HepG2 (cell line): ENCODE data around the gene HDAC5. TPM values are rescaled to one million over a fixed set of nuclear protein-coding genes. Genes with fewer than 3 reads are reported as not detected.

Experiments used
- DNMT1 ChIP-seq: sonication (generic); formaldehyde crosslinking; IDR thresholded peaks from 2 replicates; pipeline ENCODE4 v1.5.1; 2020; ENCODE audit warnings: mild to moderate bottlenecking, missing genetic modification reagents
- GABPB1 ChIP-seq: IDR thresholded peaks from 2 replicates; pipeline ENCODE4 v1.6.1; 2016; ENCODE audit warnings: mild to moderate bottlenecking, missing genetic modification reagents, moderate library complexity, missing compliant biosample characterization
- GATAD1 ChIP-seq: IDR thresholded peaks from 2 replicates; pipeline ENCODE4 v1.6.1; 2016; ENCODE audit warnings: missing genetic modification reagents, missing compliant biosample characterization
- HDAC1 ChIP-seq: sonication (generic); formaldehyde crosslinking; IDR thresholded peaks from 2 replicates; pipeline ENCODE4 v1.5.1; 2020; ENCODE audit warnings: mild to moderate bottlenecking, missing genetic modification reagents
- MEIS1 ChIP-seq: sonication (generic); formaldehyde crosslinking; IDR thresholded peaks from 2 replicates; pipeline ENCODE4 v1.9.0; 2021; ENCODE audit warnings: mild to moderate bottlenecking, missing genetic modification reagents, moderate library complexity, borderline replicate concordance
- MIER3 ChIP-seq: IDR thresholded peaks from 2 replicates; pipeline ENCODE4 v1.6.1; 2016; ENCODE audit warnings: missing compliant biosample characterization, borderline replicate concordance
- NRL ChIP-seq: sonication (generic); formaldehyde crosslinking; IDR thresholded peaks from 2 replicates; pipeline ENCODE4 v1.5.0; 2020; ENCODE audit warnings: missing genetic modification reagents, mild to moderate bottlenecking, moderate library complexity, borderline replicate concordance
- ONECUT2 ChIP-seq: sonication (generic); formaldehyde crosslinking; IDR thresholded peaks from 2 replicates; pipeline ENCODE4 v1.4.0; 2020; ENCODE audit warnings: missing genetic modification reagents
- PITX1 ChIP-seq: sonication (generic); formaldehyde crosslinking; IDR thresholded peaks from 2 replicates; pipeline ENCODE4 v1.5.1; 2020; ENCODE audit warnings: mild to moderate bottlenecking, missing genetic modification reagents
- POGK ChIP-seq: sonication (generic); formaldehyde crosslinking; conservative IDR thresholded peaks from 2 replicates; pipeline ENCODE4 v1.8.0; 2022; ENCODE audit warnings: mild to moderate bottlenecking, moderate library complexity, missing genetic modification reagents
- RBM39 ChIP-seq: fragments of 200-400 bp; formaldehyde crosslinking; IDR thresholded peaks from one replicate; pipeline ENCODE4 v1.6.1; 2018; ENCODE audit warnings: antibody characterized with exemption, mild to moderate bottlenecking, low read depth, low read length; ENCODE audit not compliant: poor library complexity, severe bottlenecking
- RXRA ChIP-seq: sonication (generic); formaldehyde crosslinking; IDR thresholded peaks from 2 replicates; pipeline ENCODE4 v1.5.1; 2020; ENCODE audit warnings: missing genetic modification reagents
- SOX5 ChIP-seq: IDR thresholded peaks from 2 replicates; pipeline ENCODE4 v1.6.1; 2016; ENCODE audit warnings: borderline replicate concordance
- ZEB1 ChIP-seq: IDR thresholded peaks from 2 replicates; pipeline ENCODE4 v1.6.1; 2012; ENCODE audit warnings: mild to moderate bottlenecking, low read depth, inconsistent platforms; ENCODE audit not compliant: insufficient replicate concordance
- ZNF225 ChIP-seq: sonication (generic); formaldehyde crosslinking; IDR thresholded peaks from 2 replicates; pipeline ENCODE4 v1.4.0; 2020; ENCODE audit warnings: mild to moderate bottlenecking, missing genetic modification reagents
- ZNF263 ChIP-seq: sonication (generic); formaldehyde crosslinking; IDR thresholded peaks from 2 replicates; pipeline ENCODE4 v1.4.0; 2020; ENCODE audit warnings: missing genetic modification reagents
- polyA plus RNA-seq, 8 experiments: library from polyadenylated mRNA; depleted of rRNA in 3 of 8; stranded (reverse) in 7 of 8; unstranded in 1 of 8; fragments of >200 nt; fragmentation: Illumina TruSeq in 4 of 8; extraction: Trizol in 4 of 8; gene quantifications; 2 replicates each; pipeline versions ENCODE4 v1.2.1 to v1.2.3, GENCODE V29; 2011 to 2016; ENCODE audit warnings: low read depth in 4 of 8, missing spikeins in 1 of 8, mixed read lengths in 1 of 8; ENCODE audit not compliant: insufficient read depth in 1 of 8
- total RNA-seq, 5 experiments: library from RNA; depleted of rRNA; stranded (reverse); fragments of >200 nt; fragmentation: Illumina TruSeq; extraction: Trizol; gene quantifications; 2 replicates each; pipeline ENCODE4 v1.2.3, GENCODE V29; 2016; ENCODE audit warnings: low read depth in 1 of 5
- TF ChIP-seq, protein P1 (sequence below): sonication (generic); formaldehyde crosslinking; IDR thresholded peaks from 2 replicates; pipeline ENCODE4 v1.4.0; 2020; ENCODE audit warnings: missing genetic modification reagents
- TF ChIP-seq, protein P2 (sequence below), 2 experiments: sonication (generic) in 1 of 2; formaldehyde crosslinking in 1 of 2; IDR thresholded peaks; 2 replicates each; pipeline versions ENCODE4 v1.4.0 to v1.6.1; 2018 to 2020; ENCODE audit warnings: missing genetic modification reagents in 2 of 2, borderline replicate concordance in 1 of 2, low read depth in 1 of 2, mild to moderate bottlenecking in 1 of 2, missing biosample characterization in 1 of 2
- TF ChIP-seq, protein P3 (sequence below): IDR thresholded peaks from 2 replicates; pipeline ENCODE4 v1.6.1; 2016; ENCODE audit warnings: missing compliant biosample characterization, missing genetic modification reagents, borderline replicate concordance

Gene HDAC5
- total and polyA plus RNA-seq, 2 of the 13 experiments (the other 11 are each of a cell fraction or from before 2014, with no cell fraction given), result 46.4 to 85.4 TPM

- peak; percentile 83; the same call in 1 of the 2 replicates for TF ChIP-seq NRL (CRISPR knock-in tag)
- TF ChIP-seq GATAD1 (CRISPR knock-in tag), result no peak
- TF ChIP-seq RBM39, result peak; percentile 33
- TF ChIP-seq HDAC1 (CRISPR knock-in tag), result peak; percentile 65
- TF ChIP-seq MEIS1 (CRISPR knock-in tag), result peak; percentile 84; the same call in 1 of the 2 replicates
- TF ChIP-seq ONECUT2, result peak; percentile 48; the same call in 1 of the 2 replicates
- peak; percentile 69; the same call in 1 of the 2 replicates for TF ChIP-seq RXRA
- no peak for TF ChIP-seq ZEB1
- TF ChIP-seq, protein P1, sequence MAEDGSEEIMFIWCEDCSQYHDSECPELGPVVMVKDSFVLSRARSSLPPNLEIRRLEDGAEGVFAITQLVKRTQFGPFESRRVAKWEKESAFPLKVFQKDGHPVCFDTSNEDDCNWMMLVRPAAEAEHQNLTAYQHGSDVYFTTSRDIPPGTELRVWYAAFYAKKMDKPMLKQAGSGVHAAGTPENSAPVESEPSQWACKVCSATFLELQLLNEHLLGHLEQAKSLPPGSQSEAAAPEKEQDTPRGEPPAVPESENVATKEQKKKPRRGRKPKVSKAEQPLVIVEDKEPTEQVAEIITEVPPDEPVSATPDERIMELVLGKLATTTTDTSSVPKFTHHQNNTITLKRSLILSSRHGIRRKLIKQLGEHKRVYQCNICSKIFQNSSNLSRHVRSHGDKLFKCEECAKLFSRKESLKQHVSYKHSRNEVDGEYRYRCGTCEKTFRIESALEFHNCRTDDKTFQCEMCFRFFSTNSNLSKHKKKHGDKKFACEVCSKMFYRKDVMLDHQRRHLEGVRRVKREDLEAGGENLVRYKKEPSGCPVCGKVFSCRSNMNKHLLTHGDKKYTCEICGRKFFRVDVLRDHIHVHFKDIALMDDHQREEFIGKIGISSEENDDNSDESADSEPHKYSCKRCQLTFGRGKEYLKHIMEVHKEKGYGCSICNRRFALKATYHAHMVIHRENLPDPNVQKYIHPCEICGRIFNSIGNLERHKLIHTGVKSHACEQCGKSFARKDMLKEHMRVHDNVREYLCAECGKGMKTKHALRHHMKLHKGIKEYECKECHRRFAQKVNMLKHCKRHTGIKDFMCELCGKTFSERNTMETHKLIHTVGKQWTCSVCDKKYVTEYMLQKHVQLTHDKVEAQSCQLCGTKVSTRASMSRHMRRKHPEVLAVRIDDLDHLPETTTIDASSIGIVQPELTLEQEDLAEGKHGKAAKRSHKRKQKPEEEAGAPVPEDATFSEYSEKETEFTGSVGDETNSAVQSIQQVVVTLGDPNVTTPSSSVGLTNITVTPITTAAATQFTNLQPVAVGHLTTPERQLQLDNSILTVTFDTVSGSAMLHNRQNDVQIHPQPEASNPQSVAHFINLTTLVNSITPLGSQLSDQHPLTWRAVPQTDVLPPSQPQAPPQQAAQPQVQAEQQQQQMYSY, result peak; percentile 80
- 0 out of 2 replicates have a peak, but pooled peaks have one; percentile 21 for TF ChIP-seq ZNF225 (CRISPR knock-in tag)
- TF ChIP-seq, protein P2, sequence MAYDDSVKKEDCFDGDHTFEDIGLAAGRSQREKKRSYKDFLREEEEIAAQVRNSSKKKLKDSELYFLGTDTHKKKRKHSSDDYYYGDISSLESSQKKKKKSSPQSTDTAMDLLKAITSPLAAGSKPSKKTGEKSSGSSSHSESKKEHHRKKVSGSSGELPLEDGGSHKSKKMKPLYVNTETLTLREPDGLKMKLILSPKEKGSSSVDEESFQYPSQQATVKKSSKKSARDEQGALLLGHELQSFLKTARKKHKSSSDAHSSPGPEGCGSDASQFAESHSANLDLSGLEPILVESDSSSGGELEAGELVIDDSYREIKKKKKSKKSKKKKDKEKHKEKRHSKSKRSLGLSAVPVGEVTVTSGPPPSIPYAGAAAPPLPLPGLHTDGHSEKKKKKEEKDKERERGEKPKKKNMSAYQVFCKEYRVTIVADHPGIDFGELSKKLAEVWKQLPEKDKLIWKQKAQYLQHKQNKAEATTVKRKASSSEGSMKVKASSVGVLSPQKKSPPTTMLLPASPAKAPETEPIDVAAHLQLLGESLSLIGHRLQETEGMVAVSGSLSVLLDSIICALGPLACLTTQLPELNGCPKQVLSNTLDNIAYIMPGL (CRISPR knock-in tag; IDR thresholded peaks at IDR 0.05; ENCODE audit: borderline replicate concordance in 1 of 2, low read depth in 1 of 2), result peak; percentile 48 to 65; a peak in 2 of 4 replicates
- peak; percentile 52; the same call in 1 of the 2 replicates for TF ChIP-seq ZNF263 (CRISPR knock-in tag)
- TF ChIP-seq POGK, result 0 out of 2 replicates have a peak, but pooled peaks have one; percentile 49
- TF ChIP-seq PITX1, result peak; percentile 48; the same call in 1 of the 2 replicates
- TF ChIP-seq MIER3 (CRISPR knock-in tag), result 0 out of 2 replicates have a peak, but pooled peaks have one; percentile 50
- TF ChIP-seq, protein P3, sequence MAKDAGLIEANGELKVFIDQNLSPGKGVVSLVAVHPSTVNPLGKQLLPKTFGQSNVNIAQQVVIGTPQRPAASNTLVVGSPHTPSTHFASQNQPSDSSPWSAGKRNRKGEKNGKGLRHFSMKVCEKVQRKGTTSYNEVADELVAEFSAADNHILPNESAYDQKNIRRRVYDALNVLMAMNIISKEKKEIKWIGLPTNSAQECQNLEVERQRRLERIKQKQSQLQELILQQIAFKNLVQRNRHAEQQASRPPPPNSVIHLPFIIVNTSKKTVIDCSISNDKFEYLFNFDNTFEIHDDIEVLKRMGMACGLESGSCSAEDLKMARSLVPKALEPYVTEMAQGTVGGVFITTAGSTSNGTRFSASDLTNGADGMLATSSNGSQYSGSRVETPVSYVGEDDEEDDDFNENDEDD (CRISPR knock-in tag), result peak; percentile 44; the same call in 1 of the 2 replicates
- peak; percentile 44; the same call in 1 of the 2 replicates for TF ChIP-seq GABPB1 (CRISPR knock-in tag)
- 0 out of 2 replicates have a peak, but pooled peaks have one; percentile 46 for TF ChIP-seq DNMT1 (CRISPR knock-in tag)
- TF ChIP-seq SOX5 (CRISPR knock-in tag), result 0 out of 2 replicates have a peak, but pooled peaks have one; percentile 7
These were observed 27.6 kb downstream of the HDAC5 start (continued) for GRCh38 chr17:44095647-44096496.
